Inflammatory macrophage treated with lipopolysaccharide for 4 hours (primary cell): ENCODE results near the gene CERS6.
"Not testable (repeated sequence)": the region's sequence is repeated elsewhere in the genome, so short reads cannot be mapped to it uniquely, and the experiment has no call there.

ENCODE experiments used
- DNase-seq: peaks from one replicate; pipeline ENCODE4 v3.0.0-alpha.2; 2020

The CERS6 gene

DNA sequence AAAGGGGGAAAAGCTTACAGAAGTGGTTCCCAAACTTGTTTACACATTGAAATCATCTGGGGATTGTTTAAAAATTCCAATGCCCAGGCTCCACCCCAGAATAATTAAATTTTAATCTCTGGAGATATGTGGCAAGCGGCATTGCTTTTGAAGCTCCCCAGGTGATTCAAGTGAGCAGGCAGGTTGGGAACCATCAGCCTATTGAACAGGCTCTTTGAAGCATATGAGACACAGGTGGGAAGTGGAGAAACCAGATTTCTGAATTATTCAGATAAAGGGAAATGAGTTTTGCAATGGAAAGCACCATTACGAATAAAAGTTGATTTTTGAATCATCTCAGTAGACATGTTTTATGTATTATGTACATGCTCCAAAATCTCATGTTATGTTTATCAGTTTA, 288.8 kb downstream of the CERS6 start:
- DNase-seq: no peak

GRCh38 chr2:168748461-168748860, 292.4 kb downstream of the CERS6 start:
- no peak for DNase-seq

DNA sequence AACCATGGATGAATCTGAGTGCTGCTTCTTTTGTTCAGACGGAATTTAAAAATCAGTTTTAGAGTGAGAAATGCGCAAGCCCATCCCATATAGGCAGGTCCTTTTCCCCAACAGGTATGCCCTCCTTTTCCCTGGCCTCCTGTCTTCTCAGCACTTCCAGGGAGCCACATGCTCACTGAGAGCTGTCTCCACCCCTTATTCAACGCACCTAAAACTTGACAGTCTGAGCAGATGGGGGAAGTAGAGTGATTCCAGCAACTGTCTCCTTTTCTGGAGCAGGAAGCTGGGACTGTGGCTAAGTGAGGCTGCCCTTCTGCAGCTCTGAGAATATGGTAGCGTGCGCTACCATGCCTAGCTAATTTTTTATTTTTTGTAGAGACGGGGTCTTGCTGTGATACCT, 293.2 kb downstream of the CERS6 start:
- DNase-seq: no peak

DNA sequence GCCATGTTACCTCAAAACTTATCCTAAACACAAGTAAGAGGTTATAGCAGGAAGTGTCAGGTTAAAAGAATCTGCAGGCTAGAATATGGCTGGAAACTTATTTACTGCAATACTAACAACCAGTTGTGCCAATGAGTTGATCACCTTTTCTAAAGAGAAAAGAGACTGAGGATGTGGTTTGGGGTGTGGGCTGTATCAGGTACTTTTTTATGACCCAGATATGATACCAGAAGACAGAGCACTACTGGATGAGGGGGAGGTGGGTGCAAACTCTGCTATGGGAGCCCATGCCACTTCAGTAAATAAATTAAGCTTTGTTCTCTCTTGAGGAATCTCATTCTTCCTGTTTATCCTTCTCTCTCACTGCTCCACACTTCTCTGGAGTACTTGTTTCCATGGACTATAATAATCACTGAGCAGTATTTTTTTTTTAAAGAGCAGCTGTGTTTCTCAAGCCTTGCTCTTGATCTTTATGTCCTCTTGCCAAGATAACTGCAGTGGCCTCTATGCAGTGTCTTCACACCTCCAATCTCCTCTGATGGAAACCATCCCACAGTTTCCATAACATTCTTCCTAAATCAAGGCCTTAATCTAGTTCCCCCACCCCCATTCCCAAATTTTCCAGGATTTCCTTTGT, 295.1 kb downstream of the CERS6 start:
- no peak for DNase-seq

GRCh38 chr2:168752361-168752760, 296.3 kb downstream of the CERS6 start:
- DNase-seq: no peak

- DNase-seq: no peak
These were observed 297.8 kb downstream of the CERS6 start for GRCh38 chr2:168753765-168754329.

DNA sequence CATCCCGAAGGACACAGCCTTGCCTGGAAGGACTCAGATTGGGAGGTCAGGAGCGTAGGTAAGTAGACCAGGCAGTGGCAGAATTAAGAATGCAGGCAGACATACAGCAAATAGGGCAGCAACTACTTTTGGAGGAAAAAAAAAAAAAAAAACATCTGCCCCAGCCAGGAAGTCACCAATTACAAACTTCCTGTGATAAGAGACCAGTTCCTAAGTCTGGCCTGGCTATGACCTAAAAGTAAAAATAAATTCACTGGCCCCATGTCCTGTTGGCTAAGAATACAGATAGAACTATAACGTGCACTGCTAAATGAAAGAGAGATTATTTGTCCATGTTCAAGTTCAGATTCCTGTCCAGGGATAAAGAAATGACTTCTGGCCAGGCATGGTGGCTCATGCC, 301.2 kb downstream of the CERS6 start:
- DNase-seq: no peak

- peak; percentile 43 for DNase-seq
These were observed 303.1 kb downstream of the CERS6 start for GRCh38 chr2:168758970-168759820.

GRCh38 chr2:168765401-168765800, 309.3 kb downstream of the CERS6 start:
- no peak for DNase-seq

- DNase-seq: no peak
These were observed 310.5 kb downstream of the CERS6 start for GRCh38 chr2:168766600-168766999.

DNA sequence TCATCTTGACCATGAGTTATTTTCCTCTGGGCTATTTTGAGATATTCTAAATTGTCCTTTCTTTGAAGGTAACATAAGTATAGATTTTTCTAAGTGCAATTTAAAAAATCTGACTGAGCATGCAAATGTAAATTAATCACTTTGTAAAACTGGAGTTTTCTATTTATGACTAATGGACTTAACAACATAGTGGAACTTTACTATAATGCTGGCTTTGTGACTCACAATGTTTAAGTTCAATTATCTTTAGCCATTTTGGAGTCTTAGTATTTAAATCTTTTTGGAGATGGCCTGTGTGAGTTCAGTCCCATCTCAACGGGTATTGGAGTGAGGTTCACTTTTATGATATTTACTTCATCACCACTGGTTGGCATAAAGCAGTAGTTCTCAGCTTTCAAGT, 311.2 kb downstream of the CERS6 start:
- DNase-seq: no peak

DNA sequence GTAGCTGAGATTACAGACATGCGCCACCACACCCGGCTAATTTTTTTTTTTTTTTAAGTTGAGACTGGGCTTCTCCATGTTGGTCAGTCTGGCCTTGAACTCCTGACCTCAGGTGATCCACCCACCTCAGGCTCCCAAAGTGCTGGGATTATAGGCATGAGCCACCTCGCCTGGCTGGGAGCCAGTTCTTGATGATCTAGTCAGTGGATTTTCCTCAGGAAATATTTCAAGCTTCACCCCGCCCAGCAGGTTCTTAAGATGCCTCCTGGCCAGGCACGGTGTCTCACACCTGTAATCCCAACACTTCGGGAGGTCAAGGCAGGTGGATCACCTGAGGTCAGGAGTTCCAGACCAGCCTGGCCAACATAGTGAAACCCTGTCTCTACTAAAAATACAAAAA, 312.3 kb downstream of the CERS6 start:
- DNase-seq: not testable (repeated sequence)

DNA sequence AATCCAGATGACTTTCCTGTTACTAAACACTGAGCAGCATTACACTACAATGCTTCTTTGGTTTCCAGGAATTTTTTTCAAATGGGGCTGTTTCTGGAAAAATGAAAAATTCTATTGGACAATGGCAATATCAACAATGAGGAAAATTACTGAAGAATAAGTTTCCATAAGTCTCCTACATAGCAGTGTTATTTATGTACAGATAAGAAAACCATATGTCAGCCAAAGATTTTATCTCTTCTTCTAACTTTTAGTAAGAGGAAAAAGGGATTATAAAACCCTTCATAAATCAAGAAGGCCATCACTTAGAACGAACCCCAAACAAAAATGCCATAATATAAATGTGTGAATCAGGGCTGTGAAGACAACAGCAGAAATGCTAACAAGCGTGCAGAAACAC, 314.7 kb downstream of the CERS6 start:
- DNase-seq: no peak

DNA sequence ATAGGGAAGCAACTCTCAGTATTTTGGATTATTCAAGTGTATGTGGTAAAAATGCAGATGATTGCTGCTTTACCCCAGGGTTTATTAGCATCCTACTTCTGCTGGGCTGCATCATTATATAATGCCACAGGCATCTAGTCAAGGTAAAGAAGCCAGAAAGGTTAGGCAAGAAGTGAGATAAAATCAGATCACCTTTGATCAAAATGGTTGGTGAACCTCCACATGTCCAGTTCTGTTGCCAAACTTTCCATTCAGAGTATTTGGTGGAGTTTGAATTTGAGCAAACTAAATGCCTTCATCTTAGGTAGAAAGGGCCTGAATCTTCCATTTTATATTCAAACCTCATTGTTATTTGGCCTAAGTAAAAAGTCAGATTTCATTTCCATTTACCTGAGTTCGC, 316.6 kb downstream of the CERS6 start:
- DNase-seq: no peak

DNA sequence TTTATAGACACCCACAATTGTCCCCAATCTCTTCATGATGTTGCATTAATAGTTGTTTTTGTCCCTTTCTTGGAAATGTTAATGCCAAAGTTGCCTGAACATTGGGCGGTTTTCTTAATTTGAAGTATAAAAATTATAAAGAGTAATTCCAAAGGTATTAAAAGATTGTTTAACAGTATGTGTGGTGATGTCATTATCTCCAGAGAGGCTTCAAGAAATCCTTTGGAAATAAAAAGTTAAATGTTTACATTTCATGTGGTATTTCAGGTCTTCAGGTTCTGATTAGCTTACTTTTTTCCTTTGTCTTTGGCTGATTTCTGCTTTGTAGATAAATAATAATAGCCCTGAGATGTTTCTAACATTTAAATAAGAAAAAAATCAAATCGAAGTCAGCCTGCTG, 317.1 kb downstream of the CERS6 start:
- DNase-seq: no peak

GRCh38 chr2:168773719-168774521, 317.8 kb downstream of the CERS6 start:
- no peak for DNase-seq

GRCh38 chr2:168775837-168776236, 319.8 kb downstream of the CERS6 start:
- no peak for DNase-seq

GRCh38 chr2:168780669-168781071, 324.6 kb downstream of the CERS6 start:
- no peak for DNase-seq

- no peak for DNase-seq
These were observed 325.2 kb downstream of the CERS6 start for GRCh38 chr2:168781191-168781817.

DNA sequence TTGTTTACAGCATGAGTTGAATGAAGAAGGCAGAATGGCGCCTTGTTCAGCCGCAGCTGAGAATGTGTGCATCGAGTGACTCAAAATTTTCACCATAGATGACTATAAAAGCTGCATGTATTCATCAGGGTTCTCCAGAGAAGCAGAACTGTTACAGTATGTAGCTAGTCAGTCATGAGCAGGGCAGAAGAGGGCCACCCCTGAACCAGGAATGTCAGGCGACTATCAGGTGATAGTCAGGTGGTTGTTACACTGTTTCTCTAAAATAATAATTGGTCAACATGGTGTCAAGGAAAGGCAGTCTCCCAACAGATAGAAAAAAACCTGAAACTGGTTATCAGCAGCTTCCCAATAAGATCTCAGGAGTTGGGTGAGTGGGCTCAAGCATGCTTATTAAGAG, 326.2 kb downstream of the CERS6 start:
- DNase-seq: no peak

DNA sequence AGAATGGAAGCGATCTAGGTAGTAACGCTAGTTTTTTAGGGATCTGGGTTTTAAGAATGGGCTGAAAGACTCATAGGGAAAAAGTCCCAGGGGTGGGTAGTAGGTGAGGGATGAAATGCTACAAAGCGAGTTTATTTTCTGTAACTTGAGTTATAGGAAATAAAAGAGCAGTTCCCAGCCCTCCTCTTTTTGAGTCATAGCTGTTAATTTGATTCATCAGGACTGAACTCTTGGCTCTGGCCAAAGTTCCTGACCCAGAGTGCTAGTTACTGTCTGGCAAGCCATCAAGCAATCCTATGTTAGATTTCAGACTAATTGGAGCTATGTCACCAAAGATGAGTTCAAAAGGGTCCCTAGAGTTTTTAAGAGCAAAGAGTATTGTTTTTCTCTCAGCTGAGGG, 328.9 kb downstream of the CERS6 start:
- DNase-seq: no peak

GRCh38 chr2:168787098-168787781, 331.2 kb downstream of the CERS6 start:
- no peak for DNase-seq
